ENCODE data around the gene RYR2. TPM values are rescaled to one million over a fixed set of nuclear protein-coding genes. Genes with fewer than 3 reads are reported as not detected.

Gene RYR2
- total RNA-seq, 1 experiment from 2014 or later, result 0.90 TPM

DNA sequence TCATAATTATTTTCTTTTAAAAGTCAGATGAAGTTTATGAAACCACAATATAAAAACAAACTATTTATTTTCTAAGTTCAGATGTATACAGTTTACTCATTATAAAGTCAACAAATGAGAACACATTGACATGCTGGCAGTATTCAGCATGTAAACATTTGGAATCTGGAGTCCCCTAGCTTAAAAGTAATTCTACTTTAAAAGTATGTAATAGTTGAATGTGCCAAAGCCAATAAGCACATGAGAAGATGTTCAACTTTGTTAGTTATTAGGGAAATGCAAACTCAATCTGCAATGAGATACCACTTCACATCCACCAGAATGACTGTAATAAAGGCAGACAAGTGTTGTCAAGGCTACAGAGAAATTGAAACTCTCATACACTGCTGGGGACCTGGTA lies 96.6 kb downstream of the RYR2 start:
- H3K27me3 Mint-ChIP-seq (ENCODE audit: unreplicated experiment), result no peaks in the 10 kb centered on the region
- DNase-seq, result no peak
- H3K27ac Mint-ChIP-seq (ENCODE audit: unreplicated experiment), result no peak overlapping the region
- H3K4me3 Mint-ChIP-seq (ENCODE audit: low read depth, unreplicated experiment), result no peak overlapping the region
- BruUV-seq (replicated peaks), result no TSS peak
- no peaks in the 10 kb centered on the region for H3K36me3 Mint-ChIP-seq (ENCODE audit: insufficient read depth, unreplicated experiment)
- TF ChIP-seq, protein P1, sequence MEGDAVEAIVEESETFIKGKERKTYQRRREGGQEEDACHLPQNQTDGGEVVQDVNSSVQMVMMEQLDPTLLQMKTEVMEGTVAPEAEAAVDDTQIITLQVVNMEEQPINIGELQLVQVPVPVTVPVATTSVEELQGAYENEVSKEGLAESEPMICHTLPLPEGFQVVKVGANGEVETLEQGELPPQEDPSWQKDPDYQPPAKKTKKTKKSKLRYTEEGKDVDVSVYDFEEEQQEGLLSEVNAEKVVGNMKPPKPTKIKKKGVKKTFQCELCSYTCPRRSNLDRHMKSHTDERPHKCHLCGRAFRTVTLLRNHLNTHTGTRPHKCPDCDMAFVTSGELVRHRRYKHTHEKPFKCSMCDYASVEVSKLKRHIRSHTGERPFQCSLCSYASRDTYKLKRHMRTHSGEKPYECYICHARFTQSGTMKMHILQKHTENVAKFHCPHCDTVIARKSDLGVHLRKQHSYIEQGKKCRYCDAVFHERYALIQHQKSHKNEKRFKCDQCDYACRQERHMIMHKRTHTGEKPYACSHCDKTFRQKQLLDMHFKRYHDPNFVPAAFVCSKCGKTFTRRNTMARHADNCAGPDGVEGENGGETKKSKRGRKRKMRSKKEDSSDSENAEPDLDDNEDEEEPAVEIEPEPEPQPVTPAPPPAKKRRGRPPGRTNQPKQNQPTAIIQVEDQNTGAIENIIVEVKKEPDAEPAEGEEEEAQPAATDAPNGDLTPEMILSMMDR (IDR thresholded peaks at IDR 0.05; ENCODE audit: unreplicated experiment), result no peak
- no peaks in the 10 kb centered on the region for H3K4me1 Mint-ChIP-seq (ENCODE audit: low read depth, unreplicated experiment)
- CTCF ChIA-PET, result no interaction called here
- H3K9me3 Mint-ChIP-seq (ENCODE audit: low read depth, unreplicated experiment), result peaks cover 4% of the 10 kb centered on the region
- intact Hi-C loops (cut with micrococcal nuclease; ENCODE audit: unreplicated experiment), result no loop called here

DNA sequence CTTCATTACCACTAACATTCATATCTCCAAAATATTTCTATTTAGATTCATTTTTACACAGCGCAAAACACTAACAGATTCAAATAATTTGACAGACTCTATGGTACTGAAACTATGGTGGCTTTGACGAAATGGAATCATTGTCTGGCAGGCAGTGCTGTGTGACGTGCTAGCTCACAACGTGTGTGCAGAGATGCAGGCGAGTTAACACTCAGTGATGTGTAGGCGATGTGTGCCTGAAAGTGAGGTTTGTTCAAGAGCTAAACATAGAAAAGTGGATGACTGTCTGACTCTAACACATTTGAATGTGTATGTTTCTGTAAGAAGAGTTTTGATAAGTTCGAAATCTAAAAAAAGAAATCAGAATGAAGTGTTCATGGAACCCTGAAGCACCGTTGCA lies 97.7 kb downstream of the RYR2 start:
- TF ChIP-seq, protein P1 (IDR thresholded peaks at IDR 0.05; ENCODE audit: unreplicated experiment), result no peak
- no peak overlapping the region for H3K27ac Mint-ChIP-seq (ENCODE audit: unreplicated experiment)
- BruUV-seq (replicated peaks), result no TSS peak
- DNase-seq, result no peak
- H3K9me3 Mint-ChIP-seq (ENCODE audit: low read depth, unreplicated experiment), result peaks cover 5% of the 10 kb centered on the region
- H3K27me3 Mint-ChIP-seq (ENCODE audit: unreplicated experiment), result no peaks in the 10 kb centered on the region
- no peaks in the 10 kb centered on the region for H3K36me3 Mint-ChIP-seq (ENCODE audit: insufficient read depth, unreplicated experiment)
- no peaks in the 10 kb centered on the region for H3K4me1 Mint-ChIP-seq (ENCODE audit: low read depth, unreplicated experiment)
- intact Hi-C loops (cut with micrococcal nuclease; ENCODE audit: unreplicated experiment), result no loop called here
- no peak overlapping the region for H3K4me3 Mint-ChIP-seq (ENCODE audit: low read depth, unreplicated experiment)
- CTCF ChIA-PET, result interaction anchor here (0.9 kb wide), 1 partner anchor 10 kb away, joined by 3 read pairs; no protein-coding TSS in a partner anchor

DNA sequence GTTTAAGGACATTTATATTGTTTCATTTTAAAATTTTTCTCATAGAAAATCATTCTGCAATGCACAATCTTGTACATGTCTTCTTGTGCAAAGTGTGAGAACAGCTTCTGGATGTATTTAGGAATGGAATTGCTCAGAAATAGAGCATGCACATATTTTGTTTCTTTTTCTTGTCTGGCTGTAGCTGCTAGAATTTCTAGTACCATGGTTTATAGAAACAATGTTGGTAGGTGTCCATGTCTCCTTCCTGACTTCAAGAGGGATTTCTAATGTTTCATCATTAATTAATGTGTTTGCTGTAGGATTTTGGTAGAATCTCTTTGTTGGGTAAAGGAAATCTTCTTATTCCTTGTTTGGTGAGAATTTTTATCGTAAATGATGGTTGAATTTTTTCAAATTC lies 99.0 kb downstream of the RYR2 start:
- TF ChIP-seq, protein P1 (IDR thresholded peaks at IDR 0.05; ENCODE audit: unreplicated experiment), result no peak
- Mint-ChIP-seq H3K36me3 (ENCODE audit: insufficient read depth, unreplicated experiment) (no peaks in the 10 kb centered on the region), H3K4me1 (ENCODE audit: low read depth, unreplicated experiment) (no peaks in the 10 kb centered on the region), H3K9me3 (ENCODE audit: low read depth, unreplicated experiment) (peaks cover 8% of the 10 kb centered on the region), H3K27me3 (ENCODE audit: unreplicated experiment) (no peaks in the 10 kb centered on the region), H3K4me3 (ENCODE audit: low read depth, unreplicated experiment) (no peak overlapping the region), H3K27ac (ENCODE audit: unreplicated experiment) (no peak overlapping the region)
- intact Hi-C loops (cut with micrococcal nuclease; ENCODE audit: unreplicated experiment), result no loop called here
- no TSS peak for BruUV-seq (replicated peaks)
- CTCF ChIA-PET, result no interaction called here
- no peak for DNase-seq

DNA sequence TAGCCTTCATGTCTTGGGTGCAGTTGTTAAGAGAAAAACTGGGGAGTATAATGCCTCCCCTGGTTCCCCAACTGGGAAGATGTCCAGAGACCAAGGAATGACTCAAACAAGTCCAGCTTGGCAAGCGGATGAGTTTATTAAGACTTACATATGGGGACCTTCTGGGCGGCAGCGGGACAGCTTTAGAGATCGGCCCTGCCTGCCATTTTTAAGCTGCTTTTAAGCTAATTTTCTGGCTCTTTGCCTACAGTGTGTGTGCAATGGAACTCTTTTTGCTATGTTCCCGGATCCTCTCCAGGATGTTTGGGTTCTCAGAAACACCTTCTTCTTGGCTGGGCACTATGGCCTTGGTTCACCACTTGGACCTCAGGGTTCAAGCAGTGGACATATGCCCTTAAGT lies 99.5 kb downstream of the RYR2 start:
- TF ChIP-seq, protein P1 (IDR thresholded peaks at IDR 0.05; ENCODE audit: unreplicated experiment), result no peak
- CTCF ChIA-PET, result no interaction called here
- Mint-ChIP-seq H3K36me3 (ENCODE audit: insufficient read depth, unreplicated experiment) (no peaks in the 10 kb centered on the region), H3K27ac (ENCODE audit: unreplicated experiment) (no peak overlapping the region), H3K4me3 (ENCODE audit: low read depth, unreplicated experiment) (no peak overlapping the region), H3K4me1 (ENCODE audit: low read depth, unreplicated experiment) (no peaks in the 10 kb centered on the region), H3K9me3 (ENCODE audit: low read depth, unreplicated experiment) (peaks cover 9% of the 10 kb centered on the region), H3K27me3 (ENCODE audit: unreplicated experiment) (no peaks in the 10 kb centered on the region)
- DNase-seq, result no peak
- no TSS peak for BruUV-seq (replicated peaks)
- intact Hi-C loops (cut with micrococcal nuclease; ENCODE audit: unreplicated experiment), result no loop called here

Measured in Calu3 (cell line).